IMR-90 (cell line): ENCODE measurements around the gene FER1L5. TPM values are rescaled to one million over a fixed set of nuclear protein-coding genes. Genes with fewer than 3 reads are reported as not detected.
A peak's percentile ranks its signal among the peaks of the same experiment; 100 is the strongest.

Experiments
- ATAC-seq: fragments of 200-7000 bp; cut with Tn5 transposase; 2 replicates; pipeline ENCODE4 v1.9.1; 2020; ENCODE audit warnings: low read depth, mild to moderate bottlenecking, moderate library complexity
- BruUV-seq: library from RNA; stranded (reverse); fragments of 400-500 nt; replicated peaks from 2 replicates; lab custom pipeline; 2021; lab: Mats Ljungman, UMichigan
- CTCF ChIA-PET: fragments of 300-600 bp; formaldehyde crosslinking; extraction: SDS; loops from one replicate; lab custom pipeline; 2021; ENCODE audit warnings: antibody characterized with exemption; lab: Yijun Ruan, JAX
- POLR2A ChIA-PET: fragments of 300-600 bp; sonication (Branson Sonifier 250); formaldehyde crosslinking; loops from one replicate; lab custom pipeline; 2022; ENCODE audit warnings: antibody characterized with exemption; ENCODE audit not compliant: unreplicated experiment; lab: Charles Lee
- DNase-seq: peaks from one replicate; pipeline ENCODE4 v3.0.0; 2013
- H2AFZ ChIP-seq: replicated peaks from 2 replicates; pipeline ENCODE3; 2013; ENCODE audit warnings: low read length, mild to moderate bottlenecking; ENCODE audit not compliant: poor library complexity
- H2AK5ac ChIP-seq: 2 replicates; pipeline ENCODE4 v1.6.1; 2013; ENCODE audit warnings: low read depth, low read length, inconsistent platforms
- H2AK9ac ChIP-seq: replicated peaks from 2 replicates; pipeline ENCODE3; 2013; ENCODE audit warnings: mild to moderate bottlenecking, low read depth, low read length, moderate library complexity; ENCODE audit not compliant: poor library complexity
- H2BK120ac ChIP-seq: 2 replicates; pipeline ENCODE4 v1.6.1; 2013; ENCODE audit warnings: low read depth, low read length, inconsistent platforms
- H2BK15ac ChIP-seq: 3 replicates; pipeline ENCODE4 v1.6.1; 2013; ENCODE audit warnings: low read depth, low read length, inconsistent platforms
- H2BK20ac ChIP-seq: 2 replicates; pipeline ENCODE4 v1.6.1; 2013; ENCODE audit warnings: low read depth, mild to moderate bottlenecking, inconsistent platforms, low read length, moderate library complexity
- H2BK5ac ChIP-seq: 2 replicates; pipeline ENCODE4 v1.6.1; 2013; ENCODE audit warnings: mild to moderate bottlenecking, low read depth, low read length, inconsistent platforms; ENCODE audit not compliant: poor library complexity, severe bottlenecking
- H3K14ac ChIP-seq: replicated peaks from 2 replicates; pipeline ENCODE4 v1.6.1; 2013; ENCODE audit warnings: low read depth, low read length, inconsistent platforms
- H3K18ac ChIP-seq: 2 replicates; pipeline ENCODE4 v1.6.1; 2013; ENCODE audit warnings: low read depth, low read length, control low read depth
- H3K23ac ChIP-seq: 2 replicates; pipeline ENCODE4 v1.6.1; 2013; ENCODE audit warnings: low read depth, low read length, inconsistent platforms
- H3K27ac ChIP-seq: 2 replicates; pipeline ENCODE4 v1.5.1; 2013; ENCODE audit warnings: mild to moderate bottlenecking, control low read depth, low read length; ENCODE audit not compliant: insufficient read depth
- H3K27me3 ChIP-seq: 2 replicates; pipeline ENCODE4 v1.6.1; 2013; ENCODE audit warnings: low read length; ENCODE audit not compliant: control insufficient read depth, insufficient read depth
- H3K36me3 ChIP-seq: 2 replicates; pipeline ENCODE4 v1.6.1; 2013; ENCODE audit warnings: low read length, mixed read lengths; ENCODE audit not compliant: control insufficient read depth, insufficient read depth
- H3K4ac ChIP-seq: 2 replicates; pipeline ENCODE4 v1.6.1; 2013; ENCODE audit warnings: low read depth, low read length, inconsistent platforms
- H3K4me1 ChIP-seq: 2 replicates; pipeline ENCODE4 v1.6.1; 2013; ENCODE audit warnings: low read length, mixed read lengths; ENCODE audit not compliant: control insufficient read depth, insufficient read depth
- H3K4me2 ChIP-seq: 2 replicates; pipeline ENCODE4 v1.6.1; 2013; ENCODE audit warnings: low read depth, mild to moderate bottlenecking, control low read depth, low read length, moderate library complexity
- H3K4me3 ChIP-seq: 2 replicates; pipeline ENCODE4 v1.5.1; 2013; ENCODE audit warnings: low read depth, mild to moderate bottlenecking, control low read depth, low read length, moderate library complexity; ENCODE audit not compliant: insufficient read depth
- H3K56ac ChIP-seq: 2 replicates; pipeline ENCODE4 v1.6.1; 2013; ENCODE audit warnings: low read length, inconsistent platforms; ENCODE audit not compliant: insufficient read depth; ENCODE audit errors: extremely low read depth
- H3K79me1 ChIP-seq, 2 experiments: 2 replicates each; pipeline ENCODE4 v1.6.1; 2013; ENCODE audit warnings: low read length in 2 of 2, inconsistent platforms in 1 of 2, low read depth in 1 of 2
- H3K9ac ChIP-seq: 2 replicates; pipeline ENCODE4 v1.6.1; 2013; ENCODE audit warnings: low read depth, low read length, control low read depth
- H3K9me1 ChIP-seq: 2 replicates; pipeline ENCODE4 v1.6.1; 2013; ENCODE audit warnings: low read length, inconsistent platforms; ENCODE audit not compliant: insufficient read depth
- H3K9me3 ChIP-seq: 2 replicates; pipeline ENCODE4 v1.6.1; 2013; ENCODE audit warnings: low read length; ENCODE audit not compliant: control insufficient read depth, insufficient read depth
- H4K20me1 ChIP-seq: 2 replicates; pipeline ENCODE4 v1.6.1; 2013; ENCODE audit warnings: low read length, inconsistent platforms; ENCODE audit not compliant: insufficient read depth
- H4K5ac ChIP-seq: 2 replicates; pipeline ENCODE4 v1.6.1; 2013; ENCODE audit warnings: mild to moderate bottlenecking, low read depth, low read length, control low read depth
- H4K8ac ChIP-seq, 2 experiments: 2 replicates each; pipeline ENCODE4 v1.6.1; 2013; ENCODE audit warnings: low read depth in 2 of 2, low read length in 2 of 2, control low read depth in 1 of 2, inconsistent platforms in 1 of 2
- H4K91ac ChIP-seq: 2 replicates; pipeline ENCODE4 v1.6.1; 2013; ENCODE audit warnings: low read depth, low read length, inconsistent platforms; ENCODE audit not compliant: insufficient read depth
- BHLHE40 ChIP-seq: fragments of 150-350 bp; IDR thresholded peaks from 2 replicates; pipeline ENCODE4 v1.6.1; 2016; ENCODE audit warnings: mild to moderate bottlenecking, low read depth, low read length
- CTCF ChIP-seq: conservative IDR thresholded peaks from 2 replicates; pipeline ENCODE4 v1.5.1; 2012; ENCODE audit warnings: mild to moderate bottlenecking, low read depth, low read length, improper control_type of control experiment
- FOS ChIP-seq: fragments of 150-350 bp; IDR thresholded peaks from 2 replicates; pipeline ENCODE4 v1.6.1; 2016; ENCODE audit warnings: low read depth, low read length
- MAFK ChIP-seq: IDR thresholded peaks from 2 replicates; pipeline ENCODE4 v1.6.1; 2012; ENCODE audit warnings: low read depth, low read length, improper control_type of control experiment
- MAZ ChIP-seq: IDR thresholded peaks from 2 replicates; pipeline ENCODE4 v1.6.1; 2012; ENCODE audit warnings: low read depth, mild to moderate bottlenecking, low read length, improper control_type of control experiment, moderate library complexity, borderline replicate concordance
- MXI1 ChIP-seq: IDR thresholded peaks from 2 replicates; pipeline ENCODE4 v1.6.1; 2012; ENCODE audit warnings: low read depth, mild to moderate bottlenecking, low read length, moderate library complexity, borderline replicate concordance
- RAD21 ChIP-seq: IDR thresholded peaks from 2 replicates; pipeline ENCODE4 v1.6.1; 2012; ENCODE audit warnings: low read length, improper control_type of control experiment
- RCOR1 ChIP-seq: IDR thresholded peaks from 2 replicates; pipeline ENCODE4 v1.6.1; 2012; ENCODE audit warnings: mild to moderate bottlenecking, low read length, improper control_type of control experiment; ENCODE audit not compliant: insufficient replicate concordance
- RFX5 ChIP-seq: IDR thresholded peaks from 2 replicates; pipeline ENCODE4 v1.8.0; 2012; ENCODE audit warnings: low read depth, mild to moderate bottlenecking, low read length, moderate library complexity
- SMC3 ChIP-seq: fragments of 150-350 bp; IDR thresholded peaks from 2 replicates; pipeline ENCODE4 v1.6.1; 2016; ENCODE audit warnings: low read depth, mild to moderate bottlenecking, antibody characterized with exemption, low read length, moderate library complexity
- WGBS, 2 experiments: methylation state at CpG; one replicate each; pipeline versions ENCODE4 v1.1.5 to v1.1.7; 2013; ENCODE audit warnings: missing lambda C conversion rate in 2 of 2; ENCODE audit not compliant: insufficient read length in 1 of 2; ENCODE audit errors: extremely low coverage in 2 of 2; 5-methylcytosine and 5-hydroxymethylcytosine counted together
- dilution Hi-C: fragments of 300-500 bp; cut with HindIII; formaldehyde crosslinking; loops from one replicate; pipeline ENCODE4 v1.14.3; 2018; ENCODE audit warnings: low sequenced_read_pairs; ENCODE audit not compliant: unreplicated experiment
- in situ Hi-C: fragments of 300-500 bp; cut with MboI; formaldehyde crosslinking; loops from 3 replicates; pipeline ENCODE4 v1.14.3; 2019; ENCODE audit warnings: low sequenced_read_pairs, inconsistent platforms, mixed read lengths
- intact Hi-C: fragments of 100-400 bp; cut with micrococcal nuclease; formaldehyde crosslinking; loops from 2 replicates; pipeline ENCODE4 v1.10.0; 2022
- polyA plus RNA-seq, 3 experiments: library from polyadenylated mRNA; depleted of rRNA; stranded (reverse); fragments of >200 nt; gene quantifications; 2 replicates each; pipeline ENCODE4 v1.2.3, GENCODE V29; 2012; ENCODE audit warnings: low replicate concordance in 1 of 3
- total RNA-seq: library from RNA; depleted of rRNA; stranded (reverse); fragments of >200 nt; gene quantifications from 2 replicates; pipeline ENCODE4 v1.2.3, GENCODE V29; 2012

Gene FER1L5
- total and polyA plus RNA-seq, 2 of the 4 experiments (the other 2 are of a cell fraction): 0.15 to 0.36 TPM

DNA sequence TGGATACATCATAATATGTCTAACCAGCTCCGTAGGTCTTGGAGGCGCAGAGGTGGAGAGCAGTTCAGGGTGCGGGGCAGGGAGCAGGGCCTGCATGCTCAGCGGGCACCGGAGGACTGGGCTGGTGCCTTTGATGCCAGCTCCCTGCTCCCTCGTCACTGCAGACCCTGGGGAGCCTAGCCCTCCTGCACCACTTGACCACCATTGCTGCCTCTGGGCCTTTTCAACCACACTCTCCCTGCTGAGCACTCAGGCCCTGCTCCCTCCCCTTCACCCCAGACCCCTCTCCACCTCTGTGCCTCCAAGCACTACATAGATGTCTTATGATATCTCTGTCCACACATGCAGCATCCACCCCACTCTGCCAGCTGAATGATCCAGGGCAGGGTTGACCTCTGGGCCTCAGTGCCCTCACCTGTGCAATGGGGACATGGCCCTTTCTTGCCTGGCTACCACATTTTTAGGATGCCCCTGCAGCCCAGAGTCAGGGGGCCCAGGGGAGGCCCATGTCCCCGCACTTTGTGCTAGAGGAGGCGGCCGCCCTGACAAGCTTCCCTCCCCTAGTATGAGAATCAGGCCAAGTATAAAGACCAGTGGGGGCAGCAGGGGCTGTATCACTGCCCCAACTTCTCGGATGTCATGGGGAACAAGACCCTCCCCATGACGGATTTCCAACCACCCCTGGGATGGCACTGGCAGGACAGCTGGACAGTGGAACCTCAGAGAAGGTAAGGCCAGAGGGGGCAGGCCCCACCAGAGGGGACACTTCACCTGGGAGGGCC, 46.3 kb downstream of the FER1L5 start:
- Histone ChIP-seq H3K56ac (no peak overlapping the region), H2BK15ac (no peak overlapping the region), H3K4me1 (peaks cover 12% of the 10 kb centered on the region; the same call in 1 of the 2 replicates), H3K9me1 (no peaks in the 10 kb centered on the region), H2AK9ac (no peak overlapping the region), H3K14ac (no peak overlapping the region), H3K9ac (no peak overlapping the region), H2BK20ac (no peak overlapping the region), H2BK120ac (no peak overlapping the region), H3K36me3 (no peaks in the 10 kb centered on the region), H3K4me3 (no peak overlapping the region), H4K8ac (no peak overlapping the region), H3K27ac (no peak overlapping the region), H3K4me2 (no peak overlapping the region), H4K20me1 (no peaks in the 10 kb centered on the region), H3K79me1 (no peaks in the 10 kb centered on the region), H3K18ac (no peak overlapping the region), H2AK5ac (no peak overlapping the region), H4K5ac (no peak overlapping the region), H2AFZ (peak overlapping the region; percentile 6), H3K23ac (no peak overlapping the region), H3K9me3 (no peaks in the 10 kb centered on the region), H4K91ac (no peak overlapping the region), H3K4ac (no peak overlapping the region), H2BK5ac (no peak overlapping the region), H3K27me3 (peaks cover 10% of the 10 kb centered on the region; the same call in 1 of the 2 replicates)
- no TSS peak for BruUV-seq
- no CpG with 5 or more reads among the region's 11 CpGs for WGBS, 2 experiments
- intact Hi-C loops (no loop called here), dilution Hi-C loops (no loop called here), in situ Hi-C loops (no loop called here)
- POLR2A ChIA-PET: no interaction called here
- TF ChIP-seq RAD21 (no peak), BHLHE40 (no peak), MAZ (no peak), CTCF (no peak), MAFK (no peak), RCOR1 (no peak), MXI1 (no peak), FOS (no peak), SMC3 (no peak), RFX5 (no peak)
- DNase-seq (no peak), ATAC-seq (no peak)
- CTCF ChIA-PET: no interaction called here
